Lower leg skin (tissue), 3 donors: ENCODE measurements around the gene RNF11.

ENCODE experiments used
- POLR2A ChIP-seq, 2 donors: fragments of 450-650 bp; IDR thresholded peaks; one replicate each; pipeline ENCODE4 v1.6.1; 2016 to 2017; ENCODE audit warnings: antibody characterized with exemption in 2 of 2, mild to moderate bottlenecking in 1 of 2, moderate library complexity in 1 of 2
- TF ChIP-seq, protein P1 (sequence below), 3 donors: fragments of 450-650 bp; IDR thresholded peaks; one replicate each; pipeline ENCODE4 v1.5.1; 2016; ENCODE audit warnings: antibody characterized with exemption in 3 of 3, mild to moderate bottlenecking in 3 of 3, moderate library complexity in 2 of 3

DNA sequence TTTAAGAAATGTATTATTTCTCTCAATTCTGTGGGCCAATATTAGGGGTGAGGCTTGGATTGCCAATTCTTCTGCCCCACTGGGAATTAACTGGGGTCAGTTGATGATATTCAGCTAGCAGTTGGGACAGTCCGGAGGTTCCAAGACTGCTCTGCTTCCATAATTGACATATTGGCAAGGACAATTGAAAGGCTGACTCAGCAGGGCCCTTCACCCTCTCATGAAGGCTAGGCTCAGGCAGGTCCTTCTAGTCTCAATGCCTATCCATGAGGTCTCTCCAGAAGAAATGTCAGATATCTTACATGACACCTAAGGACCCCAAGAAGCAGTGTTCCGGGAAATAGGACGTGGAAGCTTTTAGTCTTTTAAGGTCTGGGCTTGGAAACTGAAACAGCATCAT, 13.3 kb upstream of the RNF11 start:
- TF ChIP-seq POLR2A (IDR thresholded peaks at IDR 0.05), result no peak
- TF ChIP-seq, protein P1, sequence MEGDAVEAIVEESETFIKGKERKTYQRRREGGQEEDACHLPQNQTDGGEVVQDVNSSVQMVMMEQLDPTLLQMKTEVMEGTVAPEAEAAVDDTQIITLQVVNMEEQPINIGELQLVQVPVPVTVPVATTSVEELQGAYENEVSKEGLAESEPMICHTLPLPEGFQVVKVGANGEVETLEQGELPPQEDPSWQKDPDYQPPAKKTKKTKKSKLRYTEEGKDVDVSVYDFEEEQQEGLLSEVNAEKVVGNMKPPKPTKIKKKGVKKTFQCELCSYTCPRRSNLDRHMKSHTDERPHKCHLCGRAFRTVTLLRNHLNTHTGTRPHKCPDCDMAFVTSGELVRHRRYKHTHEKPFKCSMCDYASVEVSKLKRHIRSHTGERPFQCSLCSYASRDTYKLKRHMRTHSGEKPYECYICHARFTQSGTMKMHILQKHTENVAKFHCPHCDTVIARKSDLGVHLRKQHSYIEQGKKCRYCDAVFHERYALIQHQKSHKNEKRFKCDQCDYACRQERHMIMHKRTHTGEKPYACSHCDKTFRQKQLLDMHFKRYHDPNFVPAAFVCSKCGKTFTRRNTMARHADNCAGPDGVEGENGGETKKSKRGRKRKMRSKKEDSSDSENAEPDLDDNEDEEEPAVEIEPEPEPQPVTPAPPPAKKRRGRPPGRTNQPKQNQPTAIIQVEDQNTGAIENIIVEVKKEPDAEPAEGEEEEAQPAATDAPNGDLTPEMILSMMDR (IDR thresholded peaks at IDR 0.05), result no peak
